HG03139 (cell line): ENCODE data around the gene MARCHF6.
"Not testable (repeated sequence)": the region's sequence is repeated elsewhere in the genome, so short reads cannot be mapped to it uniquely, and the experiment has no call there.

ENCODE experiments used
- ATAC-seq: cut with Tn5 transposase; IDR thresholded peaks from one replicate; pipeline ENCODE4 v1.9.1; 2021; ENCODE audit not compliant: unreplicated experiment

Gene MARCHF6

GRCh38 chr5:10374046-10375022 is 20.8 kb downstream of the MARCHF6 start:
- ATAC-seq: no peak

- not testable (repeated sequence) for ATAC-seq
These were observed 21.7 kb downstream of the MARCHF6 start for GRCh38 chr5:10375146-10375545.

GRCh38 chr5:10376544-10376943 is 23.0 kb downstream of the MARCHF6 start:
- no peak for ATAC-seq

- no peak for ATAC-seq
These were observed 23.6 kb downstream of the MARCHF6 start for GRCh38 chr5:10377081-10377480.

- ATAC-seq: no peak
These were observed 28.3 kb downstream of the MARCHF6 start for GRCh38 chr5:10381803-10382202.

GRCh38 chr5:10384483-10384882 is 31.0 kb downstream of the MARCHF6 start:
- no peak for ATAC-seq

- no peak for ATAC-seq
These were observed 34.2 kb downstream of the MARCHF6 start for GRCh38 chr5:10387690-10388089.

GRCh38 chr5:10391130-10391529 is 37.6 kb downstream of the MARCHF6 start:
- ATAC-seq: no peak

GRCh38 chr5:10392567-10393328 is 39.3 kb downstream of the MARCHF6 start:
- ATAC-seq: not testable (repeated sequence)

- ATAC-seq: no peak
These were observed 40.0 kb downstream of the MARCHF6 start for GRCh38 chr5:10393491-10393890.

- ATAC-seq: no peak
These were observed 43.1 kb downstream of the MARCHF6 start for GRCh38 chr5:10396552-10396951.

GRCh38 chr5:10399839-10400238 is 46.3 kb downstream of the MARCHF6 start:
- ATAC-seq: no peak

GRCh38 chr5:10400411-10400810 is 46.9 kb downstream of the MARCHF6 start:
- ATAC-seq: no peak

GRCh38 chr5:10400831-10401230 is 47.3 kb downstream of the MARCHF6 start:
- ATAC-seq: no peak

- ATAC-seq: peak; percentile 53
These were observed 48.0 kb downstream of the MARCHF6 start for GRCh38 chr5:10401498-10401897.
